Endothelial cell (in vitro differentiated cells): Measurements from ENCODE around the gene C6orf136. TPM values are rescaled to one million over a fixed set of nuclear protein-coding genes. Genes with fewer than 3 reads are reported as not detected.
"Not testable (repeated sequence)": the region's sequence is repeated elsewhere in the genome, so short reads cannot be mapped to it uniquely, and the experiment has no call there.

Source experiments
- DNase-seq: peaks from one replicate; pipeline ENCODE4 v3.0.0; 2021; ENCODE audit warnings: low spot score
- H3K27ac Mint-ChIP-seq: one replicate; pipeline ENCODE4 v1.8.0; 2021; ENCODE audit warnings: mixed read lengths, inconsistent platforms; ENCODE audit not compliant: unreplicated experiment
- H3K27me3 Mint-ChIP-seq: one replicate; pipeline ENCODE4 v1.8.0; 2021; ENCODE audit warnings: mild to moderate bottlenecking, moderate library complexity, mixed read lengths, inconsistent platforms; ENCODE audit not compliant: unreplicated experiment
- H3K36me3 Mint-ChIP-seq: one replicate; pipeline ENCODE4 v1.8.0; 2021; ENCODE audit warnings: mild to moderate bottlenecking, low read depth, mixed read lengths, inconsistent platforms; ENCODE audit not compliant: unreplicated experiment
- H3K4me1 Mint-ChIP-seq: one replicate; pipeline ENCODE4 v1.8.0; 2021; ENCODE audit warnings: mild to moderate bottlenecking, mixed read lengths, inconsistent platforms; ENCODE audit not compliant: unreplicated experiment
- H3K4me3 Mint-ChIP-seq: one replicate; pipeline ENCODE4 v1.8.0; 2021; ENCODE audit warnings: mild to moderate bottlenecking, mixed read lengths, inconsistent platforms; ENCODE audit not compliant: unreplicated experiment
- H3K9me3 Mint-ChIP-seq: one replicate; pipeline ENCODE4 v1.8.0; 2021; ENCODE audit warnings: mixed read lengths, inconsistent platforms; ENCODE audit not compliant: unreplicated experiment
- total RNA-seq: library from RNA; stranded (reverse); fragmentation: NEBNext Ultra II Directional; extraction: Animal tissue kit (Norgen Biotek cat#: 25700); gene quantifications from one replicate; pipeline ENCODE4 v1.2.1, GENCODE V29; 2021; ENCODE audit not compliant: unreplicated experiment
- TF ChIP-seq, protein P1 (sequence below): fragments of 200-600 bp; sonication (generic); IDR thresholded peaks from one replicate; pipeline ENCODE4 v1.5.0; 2021; ENCODE audit warnings: antibody characterized with exemption; ENCODE audit not compliant: unreplicated experiment

C6orf136 gene
- total RNA-seq, 1 donor from 2014 or later: 15.1 TPM

DNA sequence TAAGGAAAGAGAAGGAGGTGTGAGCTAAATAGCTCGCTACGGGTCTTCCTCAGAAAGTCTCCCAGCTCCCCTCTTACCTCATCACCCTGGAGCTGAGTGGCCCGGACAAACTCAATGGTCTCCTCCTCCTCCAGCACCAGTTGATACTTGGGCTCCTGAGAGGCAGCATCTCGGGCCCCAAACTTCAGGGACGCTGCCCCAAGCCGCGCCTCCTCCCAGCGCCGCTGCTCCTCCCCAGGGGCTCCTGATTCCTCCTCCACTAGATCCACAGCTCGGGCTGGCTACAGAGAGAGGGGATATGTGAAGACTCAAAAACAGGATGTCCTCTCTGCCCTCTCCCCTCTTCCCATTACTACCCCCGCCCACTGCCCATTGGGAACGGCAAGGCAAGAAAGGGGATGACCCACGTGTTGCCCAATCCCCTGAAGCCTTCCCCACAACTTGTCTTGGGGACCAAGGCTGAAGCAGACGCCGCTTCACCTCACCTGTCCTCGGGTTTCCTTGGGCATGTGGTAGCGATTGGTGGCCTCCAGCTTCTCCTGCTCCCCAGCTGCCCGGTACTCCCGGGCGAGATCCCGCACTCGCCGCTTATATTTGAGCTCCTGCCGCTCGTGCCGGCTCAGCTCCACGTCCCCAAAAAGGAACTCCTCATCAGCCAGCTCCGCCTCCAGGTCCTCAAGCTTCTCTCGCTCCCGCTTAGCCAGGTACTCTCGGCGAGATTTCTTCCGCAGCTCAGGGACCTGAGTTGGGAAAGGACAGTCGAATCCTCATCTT lies 18.2 kb downstream of the C6orf136 start:
- peaks cover 16% of the 10 kb centered on the region for H3K4me1 Mint-ChIP-seq
- H3K36me3 Mint-ChIP-seq: peaks cover 52% of the 10 kb centered on the region
- H3K27ac Mint-ChIP-seq: peak overlapping the region; percentile 27
- no peaks in the 10 kb centered on the region for H3K9me3 Mint-ChIP-seq
- no peak overlapping the region for H3K4me3 Mint-ChIP-seq
- no peak for DNase-seq
- TF ChIP-seq, protein P1, sequence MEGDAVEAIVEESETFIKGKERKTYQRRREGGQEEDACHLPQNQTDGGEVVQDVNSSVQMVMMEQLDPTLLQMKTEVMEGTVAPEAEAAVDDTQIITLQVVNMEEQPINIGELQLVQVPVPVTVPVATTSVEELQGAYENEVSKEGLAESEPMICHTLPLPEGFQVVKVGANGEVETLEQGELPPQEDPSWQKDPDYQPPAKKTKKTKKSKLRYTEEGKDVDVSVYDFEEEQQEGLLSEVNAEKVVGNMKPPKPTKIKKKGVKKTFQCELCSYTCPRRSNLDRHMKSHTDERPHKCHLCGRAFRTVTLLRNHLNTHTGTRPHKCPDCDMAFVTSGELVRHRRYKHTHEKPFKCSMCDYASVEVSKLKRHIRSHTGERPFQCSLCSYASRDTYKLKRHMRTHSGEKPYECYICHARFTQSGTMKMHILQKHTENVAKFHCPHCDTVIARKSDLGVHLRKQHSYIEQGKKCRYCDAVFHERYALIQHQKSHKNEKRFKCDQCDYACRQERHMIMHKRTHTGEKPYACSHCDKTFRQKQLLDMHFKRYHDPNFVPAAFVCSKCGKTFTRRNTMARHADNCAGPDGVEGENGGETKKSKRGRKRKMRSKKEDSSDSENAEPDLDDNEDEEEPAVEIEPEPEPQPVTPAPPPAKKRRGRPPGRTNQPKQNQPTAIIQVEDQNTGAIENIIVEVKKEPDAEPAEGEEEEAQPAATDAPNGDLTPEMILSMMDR: no peak
- H3K27me3 Mint-ChIP-seq: peaks cover 7% of the 10 kb centered on the region

DNA sequence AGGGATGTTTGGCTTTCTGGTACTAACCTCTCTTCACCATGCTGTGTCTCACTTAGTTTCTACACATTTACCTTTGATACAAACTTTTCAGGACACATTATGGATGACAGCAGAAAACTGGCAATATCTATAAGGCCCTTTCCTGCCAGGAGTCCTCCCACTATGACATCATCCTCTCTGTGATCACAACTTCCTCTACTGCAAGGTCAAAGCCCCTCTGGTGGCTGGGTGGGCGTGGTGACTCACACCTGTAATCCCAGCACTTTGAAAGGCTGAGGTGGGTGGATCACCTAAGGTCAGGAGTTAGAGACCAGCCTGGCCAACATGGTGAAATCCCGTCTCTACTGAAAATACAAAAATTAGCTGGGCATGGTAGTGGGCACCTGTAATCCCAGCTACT lies 19.4 kb downstream of the C6orf136 start:
- not testable (repeated sequence) for H3K4me3 Mint-ChIP-seq, H3K27me3 Mint-ChIP-seq, DNase-seq, H3K9me3 Mint-ChIP-seq, H3K27ac Mint-ChIP-seq
- peaks cover 59% of the 10 kb centered on the region for H3K36me3 Mint-ChIP-seq
- H3K4me1 Mint-ChIP-seq: peaks cover 25% of the 10 kb centered on the region

DNA sequence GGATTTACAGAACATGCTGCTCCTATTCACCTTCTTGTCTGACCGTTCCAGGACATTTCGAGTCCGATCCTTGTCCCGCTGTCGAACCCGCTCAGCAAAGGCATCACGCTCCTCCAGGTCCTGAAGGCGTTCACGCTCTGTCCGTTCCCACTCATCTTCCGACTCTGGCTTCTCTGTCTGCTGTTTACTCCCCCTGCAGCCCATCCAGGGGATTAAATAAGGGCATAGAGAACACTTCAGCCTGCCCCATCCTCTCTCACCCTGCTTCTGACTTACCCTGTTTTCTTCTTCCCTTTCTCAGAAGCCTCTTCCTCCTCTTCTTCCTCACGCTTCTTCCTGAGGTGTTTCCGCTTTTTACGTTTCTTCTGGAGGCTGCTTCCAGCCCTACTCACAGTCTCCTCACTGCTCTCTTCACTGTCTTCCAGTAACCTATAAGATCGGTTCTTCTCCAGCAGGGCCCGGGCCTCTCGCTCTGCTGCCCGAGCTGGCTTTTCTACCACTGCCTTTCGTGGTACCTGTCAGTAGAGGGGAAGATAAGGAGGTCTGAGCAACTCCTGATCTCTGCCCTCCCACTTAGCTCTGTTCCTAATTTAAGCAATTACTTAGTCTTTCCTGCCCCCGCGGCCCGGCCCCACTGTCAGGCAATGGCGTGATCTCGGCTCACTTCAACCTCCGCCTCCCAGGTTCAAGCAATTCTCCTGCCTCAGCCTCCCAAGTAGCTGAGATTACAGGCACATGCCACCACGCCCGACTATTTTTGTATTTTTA lies 24.0 kb downstream of the C6orf136 start:
- Mint-ChIP-seq H3K4me1 (peaks cover 25% of the 10 kb centered on the region), H3K9me3 (no peaks in the 10 kb centered on the region), H3K36me3 (peaks cover 30% of the 10 kb centered on the region), H3K4me3 (peak overlapping the region; percentile 72), H3K27ac (peak overlapping the region; percentile 61), H3K27me3 (peaks cover 2% of the 10 kb centered on the region)
- DNase-seq: peak; percentile 44
- TF ChIP-seq, protein P1: peak; percentile 20

DNA sequence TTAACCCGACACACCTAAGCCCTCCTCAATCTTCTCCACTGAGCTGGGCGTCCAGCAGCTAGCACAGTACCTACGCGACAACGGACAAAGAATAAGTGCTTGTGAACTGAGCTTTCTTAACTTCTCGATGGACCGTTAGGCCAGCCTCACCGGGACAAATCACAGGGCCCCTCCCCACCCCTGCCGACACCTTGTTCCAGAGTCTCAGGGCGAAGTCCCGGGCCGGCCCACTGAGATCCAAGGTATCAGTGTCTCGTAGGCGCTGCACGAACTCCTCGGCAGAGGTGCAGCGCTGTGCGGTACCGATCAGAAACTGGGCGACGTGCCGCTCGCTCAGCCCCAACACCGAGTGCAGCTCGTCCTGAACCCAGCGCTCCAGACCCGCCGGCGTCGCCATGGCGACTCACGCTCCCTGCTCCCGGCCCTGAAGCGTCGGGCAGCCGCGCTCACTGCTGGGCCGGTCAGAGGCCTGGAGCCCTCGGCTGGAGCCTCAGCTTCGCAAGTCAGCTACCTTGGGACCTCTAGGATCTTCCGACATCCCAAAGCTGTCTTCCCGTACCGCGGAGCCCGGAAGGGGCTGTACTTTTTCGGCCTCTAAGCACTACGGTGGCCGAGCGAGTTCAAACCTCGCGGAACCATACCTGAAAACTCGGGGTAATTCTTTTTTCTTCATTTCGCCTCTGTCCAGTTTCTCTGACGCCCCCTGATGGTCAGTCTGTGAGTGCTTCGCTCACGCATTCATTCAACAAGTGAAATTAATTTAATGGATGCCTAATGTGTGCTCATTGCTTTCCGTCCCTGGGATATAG lies 25.7 kb downstream of the C6orf136 start, which contains the start of gene DHX16:
TSS of gene DHX16 (minus strand) at position 562 of the 809 bp plus-strand sequence. CDS start at position 397, 165 bp downstream.
- DNase-seq: peak; percentile 97
- Mint-ChIP-seq H3K4me1 (peaks cover 29% of the 10 kb centered on the region), H3K36me3 (peaks cover 26% of the 10 kb centered on the region), H3K9me3 (no peaks in the 10 kb centered on the region), H3K27ac (peak within 1 kb of the TSS; percentile 95), H3K4me3 (peak within 1 kb of the TSS; percentile 93), H3K27me3 (peaks cover 2% of the 10 kb centered on the region)
- TF ChIP-seq, protein P1: peak; percentile 93

DNA sequence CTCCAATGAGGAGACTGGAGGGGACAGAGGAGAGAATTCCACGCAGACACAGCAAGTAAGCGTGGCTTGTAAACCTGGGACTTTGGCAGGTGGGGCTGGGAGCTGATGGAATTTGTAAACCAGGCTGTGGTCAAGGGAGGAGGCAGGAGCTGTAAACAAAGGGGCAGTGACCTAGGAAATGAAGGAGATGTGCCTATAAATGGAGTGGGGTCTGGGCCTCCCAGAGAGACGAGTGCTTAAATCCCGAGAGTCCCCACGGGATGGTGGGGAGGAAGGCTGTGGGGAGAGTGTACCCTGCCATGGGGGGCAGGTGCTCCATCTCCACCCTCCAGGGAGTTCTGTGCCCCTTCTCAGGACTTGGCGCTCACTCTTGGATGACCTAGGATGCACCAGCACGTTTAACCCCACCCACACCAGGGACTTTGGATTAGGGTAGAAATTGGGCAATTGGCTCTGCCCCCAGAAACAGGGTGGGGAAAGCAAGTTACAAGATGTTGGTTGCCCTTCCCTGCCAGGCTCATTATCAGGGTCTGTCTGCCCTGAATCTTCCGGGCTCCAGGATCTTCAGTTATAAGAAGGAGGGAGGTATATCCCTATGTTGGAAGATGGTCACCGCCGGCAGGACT lies 29.8 kb downstream of the C6orf136 start:
- Mint-ChIP-seq H3K4me1 (peaks cover 41% of the 10 kb centered on the region), H3K27ac (peak overlapping the region; percentile 63), H3K27me3 (peaks cover 1% of the 10 kb centered on the region), H3K36me3 (peaks cover 15% of the 10 kb centered on the region), H3K4me3 (peak overlapping the region; percentile 80), H3K9me3 (no peaks in the 10 kb centered on the region)
- DNase-seq: no peak
- TF ChIP-seq, protein P1: no peak
